Glomerular visceral epithelial cell (primary cell): ENCODE results near the gene FAM107A.

Experiments
- DNase-seq: peaks from one replicate; pipeline ENCODE4 v3.0.0-alpha.2; 2016; ENCODE audit errors: extremely low spot score

Gene FAM107A, protein sequence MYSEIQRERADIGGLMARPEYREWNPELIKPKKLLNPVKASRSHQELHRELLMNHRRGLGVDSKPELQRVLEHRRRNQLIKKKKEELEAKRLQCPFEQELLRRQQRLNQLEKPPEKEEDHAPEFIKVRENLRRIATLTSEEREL

DNA sequence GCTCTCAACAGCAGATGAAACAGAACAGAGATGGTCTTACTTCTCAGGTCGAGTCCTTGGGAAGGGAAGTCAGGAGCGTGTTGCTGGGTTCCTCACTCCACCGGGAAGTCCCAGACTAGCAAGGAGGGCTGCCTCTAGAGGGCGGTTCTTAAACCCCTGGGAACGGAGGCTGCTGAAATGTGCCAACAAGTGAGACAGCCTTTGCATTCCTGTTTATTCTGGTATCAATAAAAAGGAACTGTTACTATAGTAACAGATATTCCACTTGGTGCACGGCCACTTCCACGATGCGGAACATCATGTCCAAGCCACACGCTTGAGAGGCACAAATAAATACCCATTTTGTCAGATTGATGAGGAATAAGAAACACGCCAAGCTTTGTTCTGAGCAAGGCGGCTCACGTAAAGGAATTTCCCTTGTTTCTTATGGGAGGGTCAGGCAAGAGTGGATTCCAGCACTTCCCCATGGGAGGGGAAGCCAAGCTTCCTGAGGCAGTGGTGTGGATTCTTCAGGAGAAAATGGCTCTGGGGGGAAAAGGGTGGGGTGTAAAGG, at the start of gene FAM107A:
Gene FAM107A (minus strand): TSS at position 123 of the 553 bp plus-strand sequence. CDS start 7,531 bp downstream, outside the sequence.
- DNase-seq, result no peak

DNA sequence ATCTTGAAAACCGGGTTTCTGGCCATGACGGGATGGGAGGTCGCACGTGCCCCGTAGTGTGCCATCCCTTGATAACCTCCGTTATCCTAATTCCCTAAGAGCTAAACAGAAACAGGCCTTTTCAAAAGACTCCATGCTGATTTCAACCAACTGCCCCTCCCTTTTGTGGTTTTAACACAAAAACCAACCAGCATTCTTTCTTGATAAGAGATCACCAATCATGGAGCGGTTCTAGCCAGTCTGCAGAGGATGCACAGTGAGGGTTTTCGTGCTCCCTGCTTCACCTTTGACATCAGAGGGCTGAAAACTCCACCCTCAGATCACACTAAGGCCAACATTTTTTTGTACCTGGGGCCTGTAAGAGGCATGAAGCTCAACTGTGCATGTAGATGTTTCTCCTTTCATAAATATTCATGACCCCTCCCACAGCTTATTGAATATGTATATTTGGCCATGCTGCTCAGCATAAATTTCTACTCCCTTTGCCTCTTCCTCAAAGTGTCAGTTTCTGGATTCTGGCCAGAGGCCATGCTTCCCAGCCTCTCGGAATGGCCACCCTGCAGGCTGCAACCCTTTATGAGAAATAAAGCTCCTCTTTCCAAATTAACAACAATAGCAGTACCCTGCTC, 48.1 kb upstream of the FAM107A start:
- no peak for DNase-seq

DNA sequence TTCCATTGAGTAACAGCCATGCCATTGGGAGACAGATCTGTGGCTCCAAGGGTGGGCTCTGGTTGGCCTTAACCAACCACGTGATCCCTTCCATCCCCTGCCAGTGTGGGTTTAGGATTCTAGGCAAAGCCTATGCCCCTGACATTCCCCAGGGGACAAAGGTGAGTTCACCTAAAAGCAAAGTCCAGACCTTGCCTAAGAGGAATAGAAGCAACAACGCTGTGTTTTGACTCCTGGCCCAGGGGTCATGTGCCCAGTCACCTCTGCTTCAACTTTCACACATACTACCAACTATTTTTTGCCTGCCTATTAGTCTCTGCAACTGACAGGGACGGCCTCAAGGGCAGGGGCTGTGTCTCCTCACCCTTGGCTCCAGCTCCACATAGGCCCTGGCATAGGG, 47.4 kb upstream of the FAM107A start:
- no peak for DNase-seq

DNA sequence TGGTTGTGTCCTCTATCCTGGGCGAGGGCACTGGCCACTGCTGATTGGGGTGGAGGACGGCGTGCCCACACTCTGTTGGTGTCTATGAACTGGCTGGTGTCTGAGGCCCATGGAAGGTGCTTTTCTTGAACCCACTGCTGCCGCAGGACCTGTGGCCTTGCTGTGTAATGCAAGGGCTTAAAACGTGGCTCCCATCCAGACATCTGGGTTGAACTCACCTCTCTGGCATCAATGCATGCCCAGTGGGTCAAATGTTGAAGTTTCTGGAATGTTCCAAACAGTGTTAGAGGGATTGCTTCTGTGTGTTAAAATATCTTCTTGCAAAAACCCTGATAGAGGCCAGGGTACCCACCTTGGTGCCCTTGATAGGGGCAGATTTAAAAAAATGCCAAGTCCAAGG, 46.8 kb upstream of the FAM107A start:
- DNase-seq, result no peak

DNA sequence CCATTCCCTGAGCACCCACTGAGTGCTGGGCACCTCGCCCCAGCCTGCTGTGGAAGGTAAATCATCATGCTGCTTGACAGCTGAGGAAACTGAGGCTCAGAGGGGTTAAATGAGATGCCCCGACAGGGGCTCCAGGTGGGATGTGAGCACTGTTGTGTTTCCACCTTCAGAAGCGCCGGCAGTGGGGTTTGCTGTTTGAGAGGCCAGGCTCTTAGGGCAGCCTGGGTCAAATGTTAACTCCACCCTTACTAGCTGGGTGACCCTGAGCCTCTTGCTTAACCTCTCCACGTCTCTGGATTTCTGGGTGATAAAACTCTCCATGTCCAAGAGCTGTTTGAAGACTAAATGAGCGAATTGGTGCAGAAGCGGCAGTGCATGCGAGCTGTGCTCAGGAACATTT, 46.3 kb upstream of the FAM107A start:
- DNase-seq, result no peak

DNA sequence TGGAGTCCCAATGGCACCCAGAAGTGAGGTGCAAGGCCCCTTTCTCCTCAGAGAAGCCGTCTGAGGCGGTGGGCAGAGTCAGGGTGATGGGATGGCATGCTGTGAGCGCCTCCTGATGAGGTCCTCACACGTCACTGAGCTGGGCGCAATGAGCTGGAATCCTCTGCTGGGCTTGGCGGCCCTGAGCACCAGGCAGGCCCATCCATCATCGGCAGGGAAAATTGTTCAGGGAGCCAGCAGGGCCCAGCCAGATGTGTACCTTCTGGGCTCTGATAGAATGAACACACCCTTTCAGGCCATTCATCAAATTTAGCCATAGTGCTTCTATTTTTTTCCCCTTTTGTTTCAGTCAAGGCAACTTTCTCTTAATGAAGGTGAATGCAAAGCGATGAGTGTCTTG, 45.7 kb upstream of the FAM107A start:
- DNase-seq, result no peak

DNA sequence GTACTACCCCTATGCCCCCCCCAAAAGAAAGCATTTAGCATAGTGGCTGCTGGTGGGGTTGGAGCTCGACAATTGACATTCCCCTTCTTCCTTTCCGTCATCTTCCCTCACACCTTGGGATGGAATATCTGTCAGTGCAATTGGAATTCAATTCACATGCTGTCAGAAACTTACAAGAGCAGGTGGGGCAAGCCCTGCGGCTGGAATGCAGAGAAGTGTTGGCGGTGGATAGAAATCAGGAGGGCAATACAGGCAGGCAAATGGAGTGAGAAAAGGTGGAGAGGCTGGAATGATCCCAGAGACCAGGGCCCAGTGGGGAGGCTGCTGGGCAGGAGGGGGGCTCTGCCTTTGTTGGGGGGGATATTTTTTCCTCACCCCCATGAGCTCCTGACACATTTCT, 45.2 kb upstream of the FAM107A start:
- no peak for DNase-seq

DNA sequence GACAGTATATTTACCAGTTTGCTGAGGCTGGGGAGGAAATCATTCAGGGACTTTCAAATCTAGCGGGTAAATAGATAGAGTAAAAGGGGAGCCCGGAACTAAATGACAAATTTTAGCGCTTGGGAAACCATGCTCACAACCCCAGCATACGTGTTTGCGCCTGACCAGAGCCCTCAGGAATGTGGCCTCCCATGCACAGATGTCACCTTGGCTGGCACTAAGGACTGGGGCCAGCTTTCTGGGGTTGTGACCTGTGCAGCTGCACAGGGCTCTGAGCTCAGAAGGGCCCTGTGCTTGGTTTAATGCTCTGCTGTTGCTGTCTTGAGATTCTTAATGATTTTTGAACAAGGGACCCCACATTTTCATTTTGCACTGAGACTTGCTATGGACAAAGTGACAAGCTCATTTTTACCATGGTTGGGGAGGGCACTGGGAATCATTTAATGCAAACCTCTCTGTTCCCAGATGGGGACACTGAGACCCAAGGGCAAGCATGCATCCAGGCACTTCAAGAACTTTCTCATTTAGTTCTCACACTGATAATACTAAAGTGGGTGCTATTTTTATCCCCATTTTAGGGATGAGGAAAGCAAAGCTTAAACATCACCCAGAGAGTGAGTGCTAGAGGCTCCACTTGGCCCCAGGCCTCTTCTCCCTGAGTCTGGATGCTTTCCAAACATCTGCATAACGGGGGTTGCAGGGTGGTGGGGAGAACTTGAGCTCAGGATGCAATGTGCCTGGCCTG, 44.1 kb upstream of the FAM107A start:
- no peak for DNase-seq

DNA sequence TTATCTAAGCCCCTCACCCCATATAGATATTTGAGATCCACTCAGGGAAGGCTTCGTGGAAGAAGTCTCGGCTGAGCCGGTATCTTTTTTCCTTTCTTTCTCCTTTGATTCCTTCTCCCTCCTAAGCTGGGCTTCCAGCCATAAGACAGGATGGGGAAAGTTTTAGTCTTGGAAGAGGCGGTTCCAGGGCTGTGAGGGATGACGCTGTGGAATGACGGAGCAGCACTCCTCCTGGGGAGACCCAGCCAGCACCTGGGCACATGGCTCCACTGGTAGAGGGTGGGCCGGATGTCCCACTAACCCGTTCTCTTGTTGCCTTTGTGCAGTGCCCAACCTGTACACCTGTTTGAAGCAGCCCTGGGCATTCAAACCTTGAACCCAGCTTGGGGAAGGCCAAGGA, 43.2 kb upstream of the FAM107A start:
- DNase-seq, result no peak

DNA sequence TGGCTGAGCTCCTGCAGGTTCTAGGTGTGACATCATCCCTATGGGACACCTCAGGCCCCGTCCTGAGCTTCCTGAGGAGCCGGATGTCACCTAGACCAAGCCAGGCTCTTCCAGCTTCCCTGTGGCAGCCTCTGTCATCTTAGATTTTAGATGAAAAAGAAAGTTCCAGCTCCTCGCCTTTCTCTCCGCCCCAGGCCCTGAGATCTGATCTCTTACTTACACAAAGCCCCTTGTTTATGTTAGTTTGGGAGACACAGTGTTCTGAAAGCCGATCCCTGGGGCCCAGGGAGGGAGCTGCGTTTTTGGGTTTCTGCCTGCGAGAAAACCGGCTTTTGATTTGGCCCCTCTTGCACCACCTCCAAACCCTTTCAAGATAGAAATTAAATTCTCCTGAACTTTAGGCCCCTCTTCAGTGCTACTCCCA, 40.2 kb upstream of the FAM107A start:
- DNase-seq, result no peak

DNA sequence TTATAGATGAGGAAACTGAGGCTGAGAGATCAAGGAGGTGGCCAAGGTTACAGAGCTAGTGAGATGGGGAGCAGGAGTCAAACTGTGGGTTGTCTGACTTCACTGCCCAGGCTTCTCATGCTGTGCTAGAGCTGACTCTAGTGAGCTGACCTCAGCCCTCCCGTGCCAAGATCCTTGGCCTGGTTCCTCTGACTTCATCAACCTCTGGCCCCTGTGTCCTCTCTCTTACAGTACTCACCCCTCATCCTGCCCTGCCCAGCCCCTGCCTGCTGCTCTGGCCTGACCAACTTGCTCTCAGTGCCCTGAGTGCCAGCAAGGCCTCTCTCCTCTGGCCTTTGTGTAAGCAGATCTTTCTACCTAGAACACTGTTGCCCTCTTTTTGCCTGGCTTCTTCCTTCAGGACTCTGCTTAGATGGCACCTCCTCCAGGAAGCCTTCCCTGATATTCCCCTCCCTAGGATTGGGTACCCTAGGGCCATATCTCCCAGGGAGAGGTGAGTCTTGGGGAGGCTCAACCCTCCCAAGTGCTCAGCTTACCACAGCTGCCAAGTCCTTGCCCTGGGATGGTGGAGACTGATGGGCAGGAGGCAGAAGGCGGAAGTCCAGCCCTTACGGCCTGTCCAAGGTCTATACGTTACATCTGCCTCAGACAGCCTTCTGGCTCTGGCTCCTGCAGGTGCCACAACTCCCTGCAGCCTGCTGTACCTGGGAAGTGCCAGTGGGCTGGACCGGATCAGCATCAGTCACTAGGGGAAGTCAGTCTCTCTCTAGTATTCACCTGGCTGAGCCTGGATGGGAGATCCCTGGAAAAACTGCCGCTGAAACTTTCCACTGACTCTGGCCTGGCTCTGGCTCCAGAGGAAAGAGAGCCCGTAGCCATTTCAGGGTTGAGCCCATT, 36.3 kb upstream of the FAM107A start:
- peak; percentile 35 for DNase-seq

DNA sequence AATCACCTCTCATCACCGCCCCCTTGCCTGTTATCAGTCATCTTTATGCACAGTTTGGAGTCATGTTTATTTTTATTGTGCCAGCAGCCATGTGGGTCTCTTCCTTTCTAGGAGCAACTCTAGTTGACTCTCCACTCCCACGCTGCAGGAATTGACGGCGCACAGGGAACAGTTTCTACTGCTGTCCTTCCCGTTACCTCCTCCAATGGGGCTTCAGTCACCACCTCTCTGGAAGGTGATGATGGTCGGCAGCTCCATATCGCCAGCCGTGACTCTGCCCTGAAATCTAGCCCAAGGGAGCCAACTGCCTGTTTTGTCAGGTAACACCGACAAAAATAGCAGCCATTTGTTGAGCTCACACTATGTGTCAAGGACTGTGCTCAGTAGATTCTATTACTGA, 35.6 kb upstream of the FAM107A start:
- no peak for DNase-seq

DNA sequence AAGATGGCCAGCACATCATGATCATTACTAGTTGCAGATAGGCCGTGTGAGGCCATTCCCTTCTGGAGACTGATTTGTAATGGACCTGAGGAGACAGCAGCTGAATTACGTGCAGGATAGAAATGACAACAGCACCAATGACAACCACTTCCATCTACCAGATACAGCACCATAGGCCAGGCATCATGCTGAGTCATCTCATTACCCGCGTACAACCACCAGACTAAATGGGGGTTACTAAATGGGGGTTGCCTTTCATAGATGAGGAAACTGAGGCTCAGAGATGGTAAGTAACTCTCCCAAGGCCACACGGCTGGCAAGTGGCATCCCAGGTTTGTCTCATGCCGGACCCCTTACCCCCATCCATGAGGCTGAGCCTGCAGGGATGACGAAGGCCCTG, 32.8 kb upstream of the FAM107A start:
- DNase-seq, result peak; percentile 80

DNA sequence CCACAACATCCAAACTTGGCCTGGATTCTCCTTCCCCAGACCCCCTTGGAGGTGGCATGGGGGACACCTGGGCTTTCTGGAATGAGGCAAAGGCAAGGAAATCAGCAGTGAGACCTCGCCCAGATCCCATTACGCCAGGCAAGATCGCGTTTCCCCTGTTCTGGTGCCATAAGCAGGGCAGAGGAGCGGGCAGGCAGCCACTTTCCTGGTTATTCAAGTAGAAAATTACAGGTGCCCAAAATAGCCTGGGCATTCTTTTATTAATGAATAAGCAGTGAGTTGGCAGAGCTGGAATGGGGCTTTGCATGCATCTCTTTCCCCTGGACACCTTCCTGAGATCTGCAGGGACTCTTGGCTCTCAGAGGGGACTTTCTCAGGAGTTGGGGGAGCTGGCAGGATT, 31.5 kb upstream of the FAM107A start:
- peak; percentile 89 for DNase-seq

DNA sequence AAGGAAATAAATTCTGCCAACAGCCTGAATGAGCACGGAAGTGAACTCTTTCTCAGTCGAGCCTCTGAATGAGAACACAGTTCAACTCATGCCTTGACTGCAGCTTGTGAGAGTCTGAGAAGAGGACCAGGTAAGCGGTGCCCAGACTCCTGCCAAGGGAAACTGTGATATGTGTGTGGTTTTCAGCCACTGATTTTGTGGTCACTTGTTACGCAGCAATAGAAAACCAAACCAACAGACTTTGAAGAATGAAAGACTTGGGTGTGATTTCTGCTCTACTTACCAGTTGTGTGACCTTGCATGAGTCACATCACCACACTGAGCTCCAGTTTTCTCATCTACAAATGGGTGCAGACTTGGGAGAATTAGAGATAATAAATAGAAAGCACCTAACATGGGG, 30.6 kb upstream of the FAM107A start:
- DNase-seq, result peak; percentile 80

DNA sequence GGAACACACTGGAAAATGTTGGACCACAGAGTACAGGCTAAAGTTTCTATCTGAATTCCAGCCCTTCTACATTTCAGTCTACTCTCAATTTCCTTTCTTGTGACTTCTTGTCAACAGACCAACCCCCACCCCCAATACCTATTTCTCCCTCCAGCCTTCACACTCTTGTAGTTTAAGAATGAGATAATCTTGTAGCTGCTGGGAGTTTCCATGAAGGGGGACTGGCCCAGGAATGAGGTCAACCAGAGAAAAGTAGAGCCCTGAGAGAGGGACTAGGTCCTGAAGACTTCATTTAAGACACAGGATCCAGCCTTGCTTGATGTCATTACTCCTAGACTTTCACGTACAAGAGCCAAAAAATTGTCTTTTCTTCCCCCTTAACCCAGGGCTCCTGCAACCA, 29.5 kb upstream of the FAM107A start:
- DNase-seq, result peak; percentile 29

DNA sequence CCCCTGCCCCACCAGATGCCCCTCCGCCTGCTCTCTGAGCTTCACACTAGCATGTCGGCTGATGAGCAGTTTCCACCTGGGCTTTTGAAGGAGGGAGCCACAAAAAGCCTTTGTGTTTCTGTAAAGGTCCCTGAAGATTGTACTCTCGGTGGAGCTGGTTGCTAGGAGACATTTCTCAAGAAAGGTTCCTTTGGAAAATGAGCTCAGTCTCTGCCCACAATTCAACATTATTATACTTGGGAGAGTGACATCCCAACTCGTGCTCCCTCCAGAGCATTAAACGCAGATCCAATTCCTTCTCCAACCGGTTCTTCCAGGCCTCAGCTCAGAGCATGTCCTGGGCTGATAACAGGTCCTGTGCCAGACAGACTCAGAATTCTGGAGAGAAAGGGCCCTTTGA, 26.8 kb upstream of the FAM107A start:
- no peak for DNase-seq

DNA sequence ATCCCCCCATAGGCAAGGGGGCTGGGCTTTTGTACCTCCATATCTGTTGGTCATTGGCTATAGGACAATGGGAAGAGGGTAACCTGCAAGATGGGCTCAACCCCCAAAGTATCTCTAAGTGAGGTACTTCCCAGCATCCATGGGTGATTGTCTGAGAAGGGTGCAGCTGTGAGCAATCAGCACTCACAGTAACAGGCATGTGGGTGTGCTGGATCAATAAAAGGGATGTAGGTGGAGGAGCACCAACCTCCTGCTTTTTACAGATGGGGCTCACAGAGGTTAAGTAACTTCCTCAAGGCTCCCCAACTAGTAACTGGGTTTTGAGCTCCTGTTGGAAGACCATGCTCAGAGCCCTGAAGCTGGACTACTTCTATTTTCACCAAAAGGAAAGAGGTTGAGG, 26.4 kb upstream of the FAM107A start:
- DNase-seq, result no peak

DNA sequence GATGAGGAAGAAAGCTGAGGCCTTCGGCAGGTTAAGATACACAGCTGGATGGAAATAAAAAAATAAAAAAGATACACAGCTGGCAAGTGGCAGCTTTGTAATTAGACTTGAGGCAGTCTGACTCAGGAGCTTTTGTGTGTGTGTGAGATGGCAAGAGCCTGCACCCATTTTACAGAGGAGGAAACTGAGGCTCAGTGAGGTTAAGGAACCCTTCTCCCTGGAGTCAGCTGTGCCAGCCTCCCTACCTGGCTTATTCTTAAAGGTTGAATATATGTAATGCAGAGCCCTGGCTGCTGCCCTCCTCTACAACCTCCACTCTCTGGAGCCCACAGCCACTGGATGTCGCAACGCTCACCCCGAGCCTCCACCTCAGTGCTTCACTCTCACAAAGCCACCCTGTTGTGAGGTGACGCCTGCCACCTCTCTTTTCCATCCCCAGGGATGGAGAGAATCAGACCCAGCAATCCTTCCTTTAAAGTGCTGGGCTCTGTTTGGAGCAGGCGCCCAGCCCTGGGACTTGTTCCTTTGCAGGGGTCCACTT, 20.6 kb upstream of the FAM107A start:
- no peak for DNase-seq

DNA sequence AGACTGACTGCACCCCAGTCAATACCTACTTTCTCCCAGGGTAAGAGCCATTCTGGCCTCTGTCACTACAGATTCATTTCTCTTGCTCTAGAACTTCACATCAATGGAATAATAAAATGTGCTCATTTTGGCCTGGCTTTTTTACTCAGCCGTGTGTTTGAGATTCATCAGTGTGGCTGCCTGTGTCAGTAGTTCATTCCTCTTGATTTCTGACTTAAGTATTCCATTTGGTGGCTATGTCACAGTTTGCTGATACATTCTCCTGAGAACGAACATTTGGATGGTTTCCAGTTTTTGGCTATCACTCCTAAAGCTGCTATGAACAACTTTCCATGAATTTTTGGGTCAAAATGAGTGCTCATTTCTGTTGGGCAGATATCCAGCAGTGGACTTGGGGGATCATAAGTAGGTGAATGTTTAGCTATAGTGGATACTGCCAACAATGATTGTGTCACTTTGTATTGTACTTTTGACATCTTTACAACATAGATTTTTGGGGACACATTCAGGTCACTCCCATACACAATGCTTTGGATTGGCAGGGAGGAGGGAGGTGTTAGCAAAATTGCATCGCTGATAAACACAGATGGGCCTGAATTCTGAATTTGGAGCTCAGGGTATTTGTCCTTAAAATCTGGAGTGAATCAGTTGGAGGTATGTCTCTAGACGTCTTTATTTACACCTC, 19.8 kb upstream of the FAM107A start:
- no peak for DNase-seq

DNA sequence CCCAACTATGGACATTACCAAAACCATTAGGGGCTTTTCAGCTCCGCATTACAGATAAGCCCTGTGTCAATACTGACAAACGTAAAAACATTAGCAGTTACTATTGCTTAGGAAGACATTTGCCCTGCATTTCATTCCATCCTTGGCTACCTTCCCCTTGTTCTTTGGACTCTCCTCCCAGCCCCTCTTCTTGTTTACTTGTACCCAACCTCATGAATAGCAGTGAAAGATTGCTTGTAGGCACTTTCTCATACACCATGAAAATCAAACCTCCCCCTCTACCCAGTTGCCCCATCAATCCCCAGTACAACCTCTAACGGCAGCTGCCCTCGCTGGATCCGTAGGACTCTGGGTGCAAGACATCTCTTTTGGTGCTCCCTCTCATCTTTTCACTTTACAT, 16.9 kb upstream of the FAM107A start:
- no peak for DNase-seq
